Measurements from ENCODE around the gene ANKRD27.

DNA sequence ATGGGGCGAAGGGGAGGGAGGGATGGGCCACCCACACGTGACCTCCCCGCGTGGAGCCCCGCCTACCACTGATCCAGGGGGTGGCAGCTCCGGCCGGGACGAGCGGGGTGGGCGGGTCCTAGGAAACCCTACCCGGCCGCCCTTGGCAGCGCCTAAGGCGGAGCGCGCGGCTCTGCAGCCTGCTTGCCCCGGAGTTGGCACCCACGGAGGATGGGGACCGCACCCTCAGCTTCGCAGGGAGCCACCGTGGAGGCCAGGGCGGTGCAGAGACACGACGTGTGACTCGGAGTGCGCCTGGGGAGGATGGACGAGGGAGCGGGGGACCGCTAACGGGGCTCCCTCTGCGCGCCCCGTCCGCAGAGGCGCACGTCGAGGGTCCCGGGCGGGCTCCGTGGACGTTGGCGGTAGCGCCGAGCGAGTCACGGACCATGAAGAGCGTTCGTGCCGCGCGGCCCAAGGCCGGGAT, 773 bp upstream of the ANKRD27 start, which contains the start of gene RGS9BP:
- TF ChIP-seq, protein P1, sequence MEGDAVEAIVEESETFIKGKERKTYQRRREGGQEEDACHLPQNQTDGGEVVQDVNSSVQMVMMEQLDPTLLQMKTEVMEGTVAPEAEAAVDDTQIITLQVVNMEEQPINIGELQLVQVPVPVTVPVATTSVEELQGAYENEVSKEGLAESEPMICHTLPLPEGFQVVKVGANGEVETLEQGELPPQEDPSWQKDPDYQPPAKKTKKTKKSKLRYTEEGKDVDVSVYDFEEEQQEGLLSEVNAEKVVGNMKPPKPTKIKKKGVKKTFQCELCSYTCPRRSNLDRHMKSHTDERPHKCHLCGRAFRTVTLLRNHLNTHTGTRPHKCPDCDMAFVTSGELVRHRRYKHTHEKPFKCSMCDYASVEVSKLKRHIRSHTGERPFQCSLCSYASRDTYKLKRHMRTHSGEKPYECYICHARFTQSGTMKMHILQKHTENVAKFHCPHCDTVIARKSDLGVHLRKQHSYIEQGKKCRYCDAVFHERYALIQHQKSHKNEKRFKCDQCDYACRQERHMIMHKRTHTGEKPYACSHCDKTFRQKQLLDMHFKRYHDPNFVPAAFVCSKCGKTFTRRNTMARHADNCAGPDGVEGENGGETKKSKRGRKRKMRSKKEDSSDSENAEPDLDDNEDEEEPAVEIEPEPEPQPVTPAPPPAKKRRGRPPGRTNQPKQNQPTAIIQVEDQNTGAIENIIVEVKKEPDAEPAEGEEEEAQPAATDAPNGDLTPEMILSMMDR (IDR thresholded peaks at IDR 0.05; ENCODE audit: poor library complexity): no peak
- no peak for TF ChIP-seq EZH2 (IDR thresholded peaks at IDR 0.05; ENCODE audit: borderline replicate concordance)

Measured in hepatocyte (in vitro differentiated cells).